A549 (cell line): ENCODE results near the gene UNC5CL. TPM values are rescaled to one million over a fixed set of nuclear protein-coding genes. Genes with fewer than 3 reads are reported as not detected.

Experiments used
- ATAC-seq, 2 experiments: fragments of 200-7000 bp in 1 of 2; fragments of >200 bp in 1 of 2; cut with Nextera tagmentation in 1 of 2; cut with Tn5 transposase in 1 of 2; 3 replicates each; pipeline versions ENCODE4 v1.8.0 to v1.9.1; 2018 to 2020; ENCODE audit warnings: mild to moderate bottlenecking in 1 of 2, moderate library complexity in 1 of 2
- CTCF ChIA-PET: fragments of 300-600 bp; sonication (Branson Sonifier 250); formaldehyde crosslinking; extraction: SDS; loops from one replicate; lab custom pipeline; 2021; ENCODE audit warnings: antibody characterized with exemption, inconsistent platforms; lab: Yijun Ruan, JAX
- POLR2A ChIA-PET: fragments of 350-600 bp; formaldehyde crosslinking; extraction: SDS; loops from one replicate; lab custom pipeline; 2021; ENCODE audit warnings: antibody characterized with exemption, inconsistent platforms; lab: Yijun Ruan, JAX
- DNase-seq, 2 experiments: peaks; one replicate each; pipeline versions ENCODE4 v3.0.0 to v3.0.0-alpha.2; 2011 to 2016; ENCODE audit warnings: low read depth in 1 of 2, low spot score in 1 of 2
- FAIRE-seq: peaks from 2 replicates; lab custom pipeline; 2011; peaks lifted over from hg19 to GRCh38; lab: Jason Lieb, UNC
- H3K27ac ChIP-seq, 2 experiments: fragments of >200 bp; sonication (Bioruptor Twin); formaldehyde crosslinking; 3 replicates each; pipeline ENCODE4 v1.5.1; 2016 to 2017
- H3K4me1 ChIP-seq: fragments of >200 bp; sonication (Bioruptor Twin); formaldehyde crosslinking; 3 replicates; pipeline ENCODE4 v1.6.1; 2016
- H3K4me2 ChIP-seq: fragments of >200 bp; sonication (Bioruptor Twin); formaldehyde crosslinking; 3 replicates; pipeline ENCODE4 v1.6.1; 2016
- H3K4me3 ChIP-seq: fragments of >200 bp; sonication (Bioruptor Twin); formaldehyde crosslinking; 3 replicates; pipeline ENCODE4 v1.5.1; 2016
- H3K9me3 ChIP-seq: fragments of >200 bp; sonication (Bioruptor Twin); formaldehyde crosslinking; 3 replicates; pipeline ENCODE4 v1.6.1; 2016
- BHLHE40 ChIP-seq: IDR thresholded peaks from 2 replicates; pipeline ENCODE4 v1.6.1; 2012; ENCODE audit warnings: low read depth, low read length, inconsistent platforms
- CHD2 ChIP-seq: fragments of 150-350 bp; IDR thresholded peaks from 2 replicates; pipeline ENCODE4 v1.6.1; 2014; ENCODE audit warnings: low read length; ENCODE audit not compliant: partially characterized antibody
- CHD4 ChIP-seq: fragments of 200-600 bp; sonication (generic); IDR thresholded peaks from 2 replicates; pipeline ENCODE4 v1.6.1; 2016; ENCODE audit warnings: antibody characterized with exemption, mild to moderate bottlenecking, borderline replicate concordance
- EHMT2 ChIP-seq: fragments of 200-600 bp; sonication (generic); IDR thresholded peaks from 2 replicates; pipeline ENCODE4 v1.6.1; 2016; ENCODE audit warnings: antibody characterized with exemption, low read depth, mild to moderate bottlenecking, moderate library complexity
- FOXS1 ChIP-seq: fragments of 250-450 bp; sonication (Bioruptor Pico); IDR thresholded peaks from 2 replicates; pipeline ENCODE4 v1.5.0; 2020; ENCODE audit warnings: mild to moderate bottlenecking, moderate library complexity
- HOXB13 ChIP-seq: fragments of 250-450 bp; sonication (Bioruptor Pico); IDR thresholded peaks from 2 replicates; pipeline ENCODE4 v1.5.0; 2020; ENCODE audit warnings: low read depth, mild to moderate bottlenecking, moderate library complexity
- JUN ChIP-seq, 2 experiments: fragments of >200 bp; sonication (Bioruptor Twin); formaldehyde crosslinking; IDR thresholded peaks; 2 replicates in 1 of 2; 3 replicates in 1 of 2; pipeline ENCODE4 v1.6.1; 2016 to 2017
- MAFK ChIP-seq: fragments of 450-650 bp; IDR thresholded peaks from 2 replicates; pipeline ENCODE4 v1.6.1; 2014; ENCODE audit not compliant: partially characterized antibody
- MYC ChIP-seq: IDR thresholded peaks from 2 replicates; pipeline ENCODE4 v1.6.1; 2012; ENCODE audit warnings: mild to moderate bottlenecking, inconsistent platforms, low read length, improper control_type of control experiment, borderline replicate concordance
- POLR2A ChIP-seq: IDR thresholded peaks from 2 replicates; pipeline ENCODE4 v1.6.1; 2012; ENCODE audit warnings: mild to moderate bottlenecking, low read length
- RNF2 ChIP-seq: fragments of 200-600 bp; sonication (generic); IDR thresholded peaks from 2 replicates; pipeline ENCODE4 v1.6.1; 2016; ENCODE audit warnings: low read depth, mild to moderate bottlenecking, antibody characterized with exemption, moderate library complexity, borderline replicate concordance
- SMC3 ChIP-seq: fragments of >200 bp; sonication (Bioruptor Twin); formaldehyde crosslinking; IDR thresholded peaks from 3 replicates; pipeline ENCODE4 v1.6.1; 2018; ENCODE audit warnings: inconsistent platforms
- SREBF2 ChIP-seq: fragments of 450-650 bp; IDR thresholded peaks from 2 replicates; pipeline ENCODE4 v1.6.1; 2014; ENCODE audit warnings: mild to moderate bottlenecking, moderate library complexity
- TFCP2L1 ChIP-seq: fragments of 250-450 bp; sonication (Bioruptor Pico); IDR thresholded peaks from 2 replicates; pipeline ENCODE4 v1.5.0; 2021; ENCODE audit warnings: mild to moderate bottlenecking
- TP53 ChIP-seq: fragments of 250-450 bp; sonication (Bioruptor Pico); IDR thresholded peaks from 2 replicates; pipeline ENCODE4 v1.5.0; 2021; ENCODE audit warnings: mild to moderate bottlenecking, moderate library complexity
- ZC3H11A ChIP-seq: fragments of 450-650 bp; IDR thresholded peaks from 2 replicates; pipeline ENCODE4 v1.6.1; 2014; ENCODE audit warnings: antibody characterized with exemption, mild to moderate bottlenecking
- WGBS: methylation state at CpG from one replicate; pipeline ENCODE4 v1.1.6; 2017; ENCODE audit errors: missing lambda C conversion rate; 5-methylcytosine and 5-hydroxymethylcytosine counted together
- polyA plus RNA-seq, 4 experiments: library from polyadenylated mRNA; depleted of rRNA in 3 of 4; stranded (reverse); fragments of >200 nt; fragmentation: RNase III in 1 of 4; extraction: RNeasy Plus Mini Kit Qiagen cat#74134 plus additional on column Dnase treatment in 1 of 4; gene quantifications; 2 replicates in 3 of 4; 3 replicates in 1 of 4; pipeline ENCODE4 v1.2.3, GENCODE V29; 2011 to 2017
- TF ChIP-seq, protein P1 (sequence below): fragments of 250-450 bp; sonication (Bioruptor Pico); IDR thresholded peaks from 2 replicates; pipeline ENCODE4 v1.5.0; 2021; ENCODE audit warnings: mild to moderate bottlenecking, moderate library complexity, borderline replicate concordance
- TF ChIP-seq, protein P2 (sequence below): fragments of 450-650 bp; IDR thresholded peaks from 2 replicates; pipeline ENCODE4 v1.6.1; 2014; ENCODE audit warnings: antibody characterized with exemption
- TF ChIP-seq, protein P3 (sequence below): fragments of >200 bp; sonication (Bioruptor Twin); formaldehyde crosslinking; IDR thresholded peaks from 3 replicates; pipeline ENCODE4 v1.5.1; 2016
- TF ChIP-seq, protein P4 (sequence below): IDR thresholded peaks from 2 replicates; pipeline ENCODE4 v1.6.1; 2012
- TF ChIP-seq, protein P5 (sequence below): fragments of >200 bp; sonication (Bioruptor Twin); formaldehyde crosslinking; IDR thresholded peaks from 3 replicates; pipeline ENCODE4 v1.6.1; 2016
- TF ChIP-seq, protein P6 (sequence below): fragments of >200 bp; sonication (Bioruptor Twin); formaldehyde crosslinking; IDR thresholded peaks from 2 replicates; pipeline ENCODE4 v1.6.1; 2016
- TF ChIP-seq, protein P7 (sequence below): fragments of 200-600 bp; sonication (generic); IDR thresholded peaks from 2 replicates; pipeline ENCODE4 v1.6.1; 2016; ENCODE audit warnings: antibody characterized with exemption, mild to moderate bottlenecking, moderate library complexity

Gene UNC5CL
- polyA plus RNA-seq, 2 of the 4 experiments (the other 2 are of a cell fraction), result 1.1 to 2.8 TPM

DNA sequence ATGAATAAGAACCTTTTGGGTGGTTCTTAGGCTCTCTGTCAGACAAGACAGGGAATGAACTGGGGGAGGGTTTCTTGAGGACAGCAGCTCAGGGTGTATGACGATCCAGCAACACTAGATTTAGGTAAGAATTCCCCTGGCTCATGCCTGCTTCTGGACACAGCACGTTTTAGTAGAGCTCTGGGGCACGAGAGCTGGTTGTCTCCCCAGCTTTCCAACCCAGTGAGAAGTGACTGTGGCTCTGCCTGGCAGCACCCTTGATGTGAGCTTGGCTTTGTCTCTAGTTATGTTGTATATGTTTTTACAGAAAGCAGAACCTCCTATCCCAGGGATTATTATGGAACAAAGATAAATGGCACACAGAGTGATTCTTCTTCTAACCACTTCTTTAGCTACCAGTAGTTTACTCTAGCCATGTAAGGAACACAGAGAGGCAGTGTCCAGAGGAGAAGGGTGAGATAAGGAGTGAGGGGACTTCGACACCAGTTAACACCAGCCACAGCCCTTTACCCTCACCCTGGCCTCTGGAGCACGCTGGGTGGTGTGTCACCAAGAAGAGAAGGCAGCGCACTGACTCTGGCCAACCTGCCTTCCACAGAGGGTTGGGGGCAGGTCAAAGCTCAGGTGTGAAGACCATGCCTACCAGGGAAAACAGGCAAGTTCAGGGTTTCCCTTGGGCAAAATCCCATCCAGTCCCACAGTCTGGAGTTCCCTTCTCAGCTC lies 17.9 kb upstream of the UNC5CL start:
- POLR2A ChIA-PET, result no interaction called here
- Histone ChIP-seq H3K4me2 (no peak overlapping the region), H3K27ac (no peak overlapping the region), H3K4me1 (peaks cover 12% of the 10 kb centered on the region; the same call in 2 of the 3 replicates), H3K4me3 (no peak overlapping the region), H3K9me3 (no peaks in the 10 kb centered on the region)
- WGBS, result 79% methylated on average over 6 of the region's 6 CpGs
- CTCF ChIA-PET, result interaction anchor here (1.2 to 3.4 kb wide), 5 partner anchors 9 to 29 kb away, joined by 3 to 10 read pairs (median 5); partner anchors contain the start of gene UNC5CL
- TF ChIP-seq, protein P1, sequence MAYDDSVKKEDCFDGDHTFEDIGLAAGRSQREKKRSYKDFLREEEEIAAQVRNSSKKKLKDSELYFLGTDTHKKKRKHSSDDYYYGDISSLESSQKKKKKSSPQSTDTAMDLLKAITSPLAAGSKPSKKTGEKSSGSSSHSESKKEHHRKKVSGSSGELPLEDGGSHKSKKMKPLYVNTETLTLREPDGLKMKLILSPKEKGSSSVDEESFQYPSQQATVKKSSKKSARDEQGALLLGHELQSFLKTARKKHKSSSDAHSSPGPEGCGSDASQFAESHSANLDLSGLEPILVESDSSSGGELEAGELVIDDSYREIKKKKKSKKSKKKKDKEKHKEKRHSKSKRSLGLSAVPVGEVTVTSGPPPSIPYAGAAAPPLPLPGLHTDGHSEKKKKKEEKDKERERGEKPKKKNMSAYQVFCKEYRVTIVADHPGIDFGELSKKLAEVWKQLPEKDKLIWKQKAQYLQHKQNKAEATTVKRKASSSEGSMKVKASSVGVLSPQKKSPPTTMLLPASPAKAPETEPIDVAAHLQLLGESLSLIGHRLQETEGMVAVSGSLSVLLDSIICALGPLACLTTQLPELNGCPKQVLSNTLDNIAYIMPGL (CRISPR knock-in tag), result no peak
- TF ChIP-seq TP53 (CRISPR knock-in tag), result no peak
- no peak for TF ChIP-seq MYC
- no peak for TF ChIP-seq HOXB13 (CRISPR knock-in tag)
- TF ChIP-seq FOXS1 (CRISPR knock-in tag), result no peak
- TF ChIP-seq CHD2, result no peak
- no peak for TF ChIP-seq BHLHE40
- TF ChIP-seq TFCP2L1 (CRISPR knock-in tag), result no peak
- DNase-seq (no peak), ATAC-seq (no peak), FAIRE-seq (no peak)

DNA sequence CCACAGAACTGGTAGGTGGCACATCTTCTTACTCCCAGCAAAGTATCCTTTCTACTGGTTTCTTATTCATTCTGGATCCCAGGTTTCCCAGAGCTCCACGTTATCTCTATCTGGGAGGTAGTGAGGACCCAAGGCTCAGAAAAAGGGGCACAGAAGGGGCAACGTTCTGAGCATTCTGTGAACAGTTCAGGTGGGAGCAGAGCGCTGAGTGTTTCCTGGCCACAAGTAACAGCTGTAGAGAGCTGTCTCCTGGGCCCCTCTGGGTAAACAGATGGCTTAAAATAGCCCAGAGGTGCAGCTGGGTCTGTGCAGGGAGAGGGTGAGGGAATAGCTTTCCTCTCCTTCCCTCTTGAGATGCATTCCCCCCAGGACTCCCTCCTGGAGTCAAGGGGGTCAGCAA lies 16.1 kb upstream of the UNC5CL start:
- no peak for DNase-seq
- Histone ChIP-seq H3K27ac (no peak overlapping the region), H3K9me3 (no peaks in the 10 kb centered on the region), H3K4me1 (peaks cover 12% of the 10 kb centered on the region; the same call in 2 of the 3 replicates), H3K4me2 (no peak overlapping the region), H3K4me3 (no peak overlapping the region)
- TF ChIP-seq CHD4, result no peak
- TF ChIP-seq, protein P2, sequence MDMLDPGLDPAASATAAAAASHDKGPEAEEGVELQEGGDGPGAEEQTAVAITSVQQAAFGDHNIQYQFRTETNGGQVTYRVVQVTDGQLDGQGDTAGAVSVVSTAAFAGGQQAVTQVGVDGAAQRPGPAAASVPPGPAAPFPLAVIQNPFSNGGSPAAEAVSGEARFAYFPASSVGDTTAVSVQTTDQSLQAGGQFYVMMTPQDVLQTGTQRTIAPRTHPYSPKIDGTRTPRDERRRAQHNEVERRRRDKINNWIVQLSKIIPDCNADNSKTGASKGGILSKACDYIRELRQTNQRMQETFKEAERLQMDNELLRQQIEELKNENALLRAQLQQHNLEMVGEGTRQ, result no peak
- no peak for TF ChIP-seq JUN (IDR thresholded peaks at IDR 0.05)
- TF ChIP-seq, protein P3, sequence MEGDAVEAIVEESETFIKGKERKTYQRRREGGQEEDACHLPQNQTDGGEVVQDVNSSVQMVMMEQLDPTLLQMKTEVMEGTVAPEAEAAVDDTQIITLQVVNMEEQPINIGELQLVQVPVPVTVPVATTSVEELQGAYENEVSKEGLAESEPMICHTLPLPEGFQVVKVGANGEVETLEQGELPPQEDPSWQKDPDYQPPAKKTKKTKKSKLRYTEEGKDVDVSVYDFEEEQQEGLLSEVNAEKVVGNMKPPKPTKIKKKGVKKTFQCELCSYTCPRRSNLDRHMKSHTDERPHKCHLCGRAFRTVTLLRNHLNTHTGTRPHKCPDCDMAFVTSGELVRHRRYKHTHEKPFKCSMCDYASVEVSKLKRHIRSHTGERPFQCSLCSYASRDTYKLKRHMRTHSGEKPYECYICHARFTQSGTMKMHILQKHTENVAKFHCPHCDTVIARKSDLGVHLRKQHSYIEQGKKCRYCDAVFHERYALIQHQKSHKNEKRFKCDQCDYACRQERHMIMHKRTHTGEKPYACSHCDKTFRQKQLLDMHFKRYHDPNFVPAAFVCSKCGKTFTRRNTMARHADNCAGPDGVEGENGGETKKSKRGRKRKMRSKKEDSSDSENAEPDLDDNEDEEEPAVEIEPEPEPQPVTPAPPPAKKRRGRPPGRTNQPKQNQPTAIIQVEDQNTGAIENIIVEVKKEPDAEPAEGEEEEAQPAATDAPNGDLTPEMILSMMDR, result no peak
- TF ChIP-seq, protein P4, sequence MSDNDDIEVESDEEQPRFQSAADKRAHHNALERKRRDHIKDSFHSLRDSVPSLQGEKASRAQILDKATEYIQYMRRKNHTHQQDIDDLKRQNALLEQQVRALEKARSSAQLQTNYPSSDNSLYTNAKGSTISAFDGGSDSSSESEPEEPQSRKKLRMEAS, result no peak
- no peak for TF ChIP-seq SMC3
- TF ChIP-seq, protein P5, sequence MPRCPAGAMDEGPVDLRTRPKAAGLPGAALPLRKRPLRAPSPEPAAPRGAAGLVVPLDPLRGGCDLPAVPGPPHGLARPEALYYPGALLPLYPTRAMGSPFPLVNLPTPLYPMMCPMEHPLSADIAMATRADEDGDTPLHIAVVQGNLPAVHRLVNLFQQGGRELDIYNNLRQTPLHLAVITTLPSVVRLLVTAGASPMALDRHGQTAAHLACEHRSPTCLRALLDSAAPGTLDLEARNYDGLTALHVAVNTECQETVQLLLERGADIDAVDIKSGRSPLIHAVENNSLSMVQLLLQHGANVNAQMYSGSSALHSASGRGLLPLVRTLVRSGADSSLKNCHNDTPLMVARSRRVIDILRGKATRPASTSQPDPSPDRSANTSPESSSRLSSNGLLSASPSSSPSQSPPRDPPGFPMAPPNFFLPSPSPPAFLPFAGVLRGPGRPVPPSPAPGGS, result no peak
- TF ChIP-seq MYC, result no peak
- no peak for TF ChIP-seq RNF2
- TF ChIP-seq SREBF2, result no peak
- TF ChIP-seq, protein P6, sequence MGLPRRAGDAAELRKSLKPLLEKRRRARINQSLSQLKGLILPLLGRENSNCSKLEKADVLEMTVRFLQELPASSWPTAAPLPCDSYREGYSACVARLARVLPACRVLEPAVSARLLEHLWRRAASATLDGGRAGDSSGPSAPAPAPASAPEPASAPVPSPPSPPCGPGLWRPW, result no peak
- no peak for TF ChIP-seq ZC3H11A
- no peak for TF ChIP-seq POLR2A
- no peak for TF ChIP-seq EHMT2
- TF ChIP-seq MAFK, result no peak
- TF ChIP-seq, protein P7, sequence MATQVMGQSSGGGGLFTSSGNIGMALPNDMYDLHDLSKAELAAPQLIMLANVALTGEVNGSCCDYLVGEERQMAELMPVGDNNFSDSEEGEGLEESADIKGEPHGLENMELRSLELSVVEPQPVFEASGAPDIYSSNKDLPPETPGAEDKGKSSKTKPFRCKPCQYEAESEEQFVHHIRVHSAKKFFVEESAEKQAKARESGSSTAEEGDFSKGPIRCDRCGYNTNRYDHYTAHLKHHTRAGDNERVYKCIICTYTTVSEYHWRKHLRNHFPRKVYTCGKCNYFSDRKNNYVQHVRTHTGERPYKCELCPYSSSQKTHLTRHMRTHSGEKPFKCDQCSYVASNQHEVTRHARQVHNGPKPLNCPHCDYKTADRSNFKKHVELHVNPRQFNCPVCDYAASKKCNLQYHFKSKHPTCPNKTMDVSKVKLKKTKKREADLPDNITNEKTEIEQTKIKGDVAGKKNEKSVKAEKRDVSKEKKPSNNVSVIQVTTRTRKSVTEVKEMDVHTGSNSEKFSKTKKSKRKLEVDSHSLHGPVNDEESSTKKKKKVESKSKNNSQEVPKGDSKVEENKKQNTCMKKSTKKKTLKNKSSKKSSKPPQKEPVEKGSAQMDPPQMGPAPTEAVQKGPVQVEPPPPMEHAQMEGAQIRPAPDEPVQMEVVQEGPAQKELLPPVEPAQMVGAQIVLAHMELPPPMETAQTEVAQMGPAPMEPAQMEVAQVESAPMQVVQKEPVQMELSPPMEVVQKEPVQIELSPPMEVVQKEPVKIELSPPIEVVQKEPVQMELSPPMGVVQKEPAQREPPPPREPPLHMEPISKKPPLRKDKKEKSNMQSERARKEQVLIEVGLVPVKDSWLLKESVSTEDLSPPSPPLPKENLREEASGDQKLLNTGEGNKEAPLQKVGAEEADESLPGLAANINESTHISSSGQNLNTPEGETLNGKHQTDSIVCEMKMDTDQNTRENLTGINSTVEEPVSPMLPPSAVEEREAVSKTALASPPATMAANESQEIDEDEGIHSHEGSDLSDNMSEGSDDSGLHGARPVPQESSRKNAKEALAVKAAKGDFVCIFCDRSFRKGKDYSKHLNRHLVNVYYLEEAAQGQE, result no peak
- ChIA-PET CTCF (interaction anchor here (0.6 to 3.4 kb wide), 5 partner anchors 8 to 27 kb away, joined by 3 to 10 read pairs (median 5); partner anchors contain the start of gene UNC5CL), POLR2A (no interaction called here)
- FAIRE-seq, result no peak
- WGBS, result 49% methylated on average over 3 of the region's 3 CpGs
- no peak for ATAC-seq
